ENCODE measurements around the gene NAA20. TPM values are rescaled to one million over a fixed set of nuclear protein-coding genes. Genes with fewer than 3 reads are reported as not detected.

NAA20 gene, protein sequence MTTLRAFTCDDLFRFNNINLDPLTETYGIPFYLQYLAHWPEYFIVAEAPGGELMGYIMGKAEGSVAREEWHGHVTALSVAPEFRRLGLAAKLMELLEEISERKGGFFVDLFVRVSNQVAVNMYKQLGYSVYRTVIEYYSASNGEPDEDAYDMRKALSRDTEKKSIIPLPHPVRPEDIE
- 92.8 and 106 TPM in 2 replicates for total RNA-seq (2014; rRNA removed; shearing (Covaris generic))

- DNase-seq (ENCODE audit: low spot score): peak; percentile 92
Observed at GRCh38 chr20:20017001-20017843, at the start of gene NAA20. Gene NAA20, plus strand, starts transcription at chr20:20017362. Its CDS starts 35 bp downstream, at chr20:20017397.

- DNase-seq (ENCODE audit: low spot score): no peak
Observed at GRCh38 chr20:19967445-19967844, 49.7 kb upstream of the NAA20 start.

- DNase-seq (ENCODE audit: low spot score): no peak
Observed at GRCh38 chr20:19968028-19968427, 49.1 kb upstream of the NAA20 start.

GRCh38 chr20:19968466-19969073, 48.6 kb upstream of the NAA20 start:
- peak; percentile 55 for DNase-seq (ENCODE audit: low spot score)

DNA sequence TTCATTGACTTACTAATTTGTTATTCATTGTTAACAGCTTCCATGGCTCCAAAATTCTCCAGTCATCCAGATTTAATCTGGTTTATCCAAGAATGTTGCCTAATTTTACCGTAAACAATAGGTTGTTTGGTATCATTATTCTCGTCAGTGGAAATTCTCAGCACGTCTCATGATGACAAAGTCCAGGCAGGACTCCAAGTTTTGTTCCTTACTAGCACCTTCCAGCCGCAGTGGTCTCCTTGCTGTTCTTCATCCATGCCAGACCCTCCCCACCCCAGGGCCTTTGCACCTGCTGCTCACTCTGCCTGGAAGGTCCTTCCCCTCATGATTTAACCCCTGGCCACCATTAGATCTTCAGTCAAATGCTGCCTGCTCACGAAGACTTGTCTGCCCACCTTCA, 48.1 kb upstream of the NAA20 start:
- no peak for DNase-seq (ENCODE audit: low spot score)

DNA sequence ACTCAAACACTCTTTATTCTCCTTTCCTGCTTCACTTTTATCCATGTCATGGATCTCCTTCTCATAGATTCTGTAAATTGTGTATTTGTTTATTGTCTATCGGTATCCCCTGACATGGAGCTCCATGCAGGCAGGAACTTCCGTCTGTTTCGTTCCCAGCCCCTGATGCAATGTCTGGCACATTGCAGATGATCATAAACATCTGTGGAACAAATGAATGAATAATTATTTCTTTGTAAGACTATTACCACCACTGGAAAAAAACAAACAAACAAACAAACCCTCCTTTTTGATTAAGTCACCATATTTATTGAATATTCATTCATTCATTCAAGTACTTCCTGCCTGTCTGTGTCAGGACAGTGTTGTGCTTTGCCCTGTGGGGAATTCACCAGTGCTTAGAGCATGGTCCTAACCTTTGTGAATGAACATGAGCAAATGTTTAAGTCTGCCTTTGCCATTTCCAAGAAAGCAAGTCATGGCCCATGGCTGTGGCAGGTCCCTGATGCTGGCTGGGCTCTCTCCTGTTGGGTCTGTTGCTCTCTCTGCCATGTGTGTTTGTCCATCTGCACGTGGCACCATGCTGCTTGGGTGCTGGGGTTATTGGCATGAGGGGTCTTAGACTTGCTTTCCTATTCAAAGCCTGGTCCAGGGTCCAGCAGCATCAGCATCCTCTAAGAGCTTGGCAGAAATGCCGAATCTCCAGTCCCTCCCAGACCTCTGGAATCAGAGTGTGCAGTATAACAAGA, 47.5 kb upstream of the NAA20 start:
- DNase-seq (ENCODE audit: low spot score): no peak

- no peak for DNase-seq (ENCODE audit: low spot score)
Observed at GRCh38 chr20:19970256-19970765, 46.9 kb upstream of the NAA20 start.

GRCh38 chr20:19971116-19971515, 46.0 kb upstream of the NAA20 start:
- no peak for DNase-seq (ENCODE audit: low spot score)

- DNase-seq (ENCODE audit: low spot score): peak; percentile 44
Observed at GRCh38 chr20:19973961-19974629, 43.1 kb upstream of the NAA20 start.

DNA sequence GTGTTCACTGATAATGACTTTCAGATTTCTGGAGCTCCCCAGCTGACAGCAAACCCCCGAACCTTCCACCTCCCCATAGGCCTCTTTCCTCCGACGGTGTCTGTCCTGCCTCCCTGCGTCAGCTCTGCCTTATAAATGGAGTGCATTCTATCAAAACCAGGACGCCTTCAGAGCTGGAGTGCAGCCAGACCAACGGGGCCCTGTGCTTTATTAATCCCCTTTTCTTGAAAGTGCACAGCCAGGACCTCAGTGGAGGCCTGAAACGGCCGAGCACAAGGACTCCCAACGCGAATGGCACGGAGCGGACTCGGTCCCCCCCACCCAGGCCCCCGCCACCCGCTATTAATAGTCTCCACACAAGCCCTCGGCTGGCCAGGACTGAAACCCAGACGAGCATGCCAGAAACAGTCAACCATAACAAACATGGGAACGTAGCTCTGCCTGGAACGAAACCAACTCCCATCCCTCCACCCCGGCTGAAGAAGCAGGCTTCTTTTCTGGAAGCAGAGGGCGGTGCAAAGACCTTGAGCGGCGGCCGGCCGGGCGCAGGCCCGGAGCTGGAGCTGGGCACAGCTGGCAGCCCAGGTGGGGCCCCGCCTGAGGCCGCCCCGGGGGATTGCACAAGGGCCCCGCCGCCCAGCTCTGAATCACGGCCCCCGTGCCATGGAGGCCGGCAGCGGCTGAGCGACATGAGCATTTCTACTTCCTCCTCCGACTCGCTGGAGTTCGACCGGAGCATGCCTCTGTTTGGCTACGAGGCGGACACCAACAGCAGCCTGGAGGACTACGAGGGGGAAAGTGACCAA, 42.3 kb upstream of the NAA20 start:
- DNase-seq (ENCODE audit: low spot score): peak; percentile 65

- peak; percentile 50 for DNase-seq (ENCODE audit: low spot score)
Observed at GRCh38 chr20:19975436-19975799, 41.7 kb upstream of the NAA20 start.

DNA sequence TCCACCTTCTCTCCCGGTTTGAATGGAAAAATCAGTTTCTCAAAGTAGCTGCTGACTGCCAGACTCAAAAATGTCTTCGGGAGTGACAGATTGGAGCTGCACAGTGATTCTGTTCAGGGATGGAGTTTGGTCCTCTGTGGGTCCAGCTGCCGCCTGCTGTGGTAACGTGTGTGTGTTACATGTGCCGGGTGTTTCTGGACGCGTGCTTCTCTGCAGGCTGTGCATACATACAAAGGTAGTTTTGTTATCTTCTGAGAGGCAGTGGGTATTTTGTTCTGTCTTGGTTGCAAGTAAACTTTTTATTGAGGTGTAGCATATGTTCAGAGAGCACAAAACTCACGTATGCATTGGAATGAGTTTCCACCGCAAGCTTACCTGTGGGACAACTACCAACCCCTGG, 41.3 kb upstream of the NAA20 start:
- DNase-seq (ENCODE audit: low spot score): no peak

GRCh38 chr20:19976595-19977372, 40.4 kb upstream of the NAA20 start:
- DNase-seq (ENCODE audit: low spot score): peak; percentile 91

DNA sequence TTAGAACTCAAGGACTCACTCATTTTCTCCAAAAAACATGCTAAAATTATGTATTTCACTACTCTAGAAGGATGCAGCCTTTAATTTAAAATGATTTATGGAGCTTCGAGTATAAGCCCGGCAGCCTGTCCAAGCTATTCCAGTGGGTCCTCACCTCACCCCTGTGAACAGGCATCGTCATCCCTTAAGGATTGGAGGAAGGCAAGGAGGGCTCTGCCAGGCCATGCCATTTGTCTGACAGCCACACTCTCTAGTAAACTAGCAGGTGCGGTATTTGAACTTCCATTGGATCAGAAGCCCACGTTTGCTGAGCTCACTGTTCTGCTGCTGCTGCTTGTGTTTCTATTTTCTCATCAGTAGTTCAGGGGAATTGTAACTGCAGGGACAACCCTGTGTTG, 39.8 kb upstream of the NAA20 start:
- DNase-seq (ENCODE audit: low spot score): peak; percentile 59

DNA sequence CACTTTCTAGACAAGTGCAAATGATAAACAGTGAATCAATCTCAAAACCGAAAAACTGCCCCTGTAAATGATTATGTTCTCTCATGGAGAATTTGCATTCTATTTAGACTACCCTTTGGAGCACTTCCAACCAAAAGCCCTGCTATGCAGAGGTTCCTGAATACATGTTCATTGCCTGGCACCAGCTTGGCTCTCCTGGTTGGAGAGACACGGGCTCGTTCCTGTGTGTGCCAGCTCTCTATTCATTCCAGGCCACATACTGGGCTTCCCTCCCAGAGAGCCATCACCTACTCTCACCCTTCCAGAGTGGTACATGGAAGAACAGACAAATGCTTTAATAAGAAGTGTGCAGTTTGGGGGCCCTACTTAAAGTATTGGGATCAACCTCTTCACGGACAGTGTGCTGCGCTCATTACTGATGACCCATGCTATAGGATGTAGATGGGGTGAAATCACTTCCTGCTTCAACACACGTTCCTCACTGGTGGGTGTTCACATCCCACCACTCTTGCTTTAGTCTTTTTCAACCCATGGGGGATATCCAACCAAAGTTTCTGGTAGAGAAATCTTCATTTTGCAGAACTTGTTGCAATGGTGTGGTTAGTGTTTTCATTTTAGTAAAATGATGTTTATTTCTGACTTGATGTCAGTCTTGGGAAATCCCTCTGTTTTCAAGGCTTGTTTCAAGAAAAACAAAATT, 38.5 kb upstream of the NAA20 start:
- no peak for DNase-seq (ENCODE audit: low spot score)

GRCh38 chr20:19981031-19981451, 36.1 kb upstream of the NAA20 start:
- peak; percentile 93 for DNase-seq (ENCODE audit: low spot score)

DNA sequence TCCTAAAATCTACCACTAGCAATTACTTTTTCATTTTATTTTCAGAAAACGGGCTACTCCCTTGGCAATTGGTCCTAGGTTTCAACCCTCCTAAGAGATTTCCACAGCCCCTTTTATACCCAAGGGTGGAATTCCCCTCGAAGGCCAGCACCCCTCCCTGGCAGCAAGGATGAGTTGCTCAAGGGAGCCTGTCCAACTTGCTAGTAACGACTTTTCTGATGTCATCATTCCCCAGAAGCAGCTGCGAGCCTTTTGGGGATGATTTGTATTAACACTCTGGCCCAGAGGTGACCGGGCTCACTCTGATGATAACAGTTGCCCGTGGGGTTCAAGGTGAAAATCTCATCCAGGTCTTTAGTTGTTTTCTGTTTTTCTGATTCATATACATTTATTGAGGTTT, 30.7 kb upstream of the NAA20 start:
- peak; percentile 76 for DNase-seq (ENCODE audit: low spot score)

- DNase-seq (ENCODE audit: low spot score): no peak
Observed at GRCh38 chr20:19987046-19987445, 30.1 kb upstream of the NAA20 start.

GRCh38 chr20:19990850-19991249, 26.3 kb upstream of the NAA20 start:
- no peak for DNase-seq (ENCODE audit: low spot score)
